Activated CD8-positive, alpha-beta memory T cell treated with anti-CD3 and anti-CD28 coated beads for 48 hours (primary cell): ENCODE results near the gene RAMACL.
"Not testable (repeated sequence)": the region's sequence is repeated elsewhere in the genome, so short reads cannot be mapped to it uniquely, and the experiment has no call there.

ENCODE experiments used
- DNase-seq, 3 experiments: peaks; one replicate each; pipeline ENCODE4 v3.0.0-alpha.2; 2020; ENCODE audit warnings: low read depth in 2 of 3, low spot score in 2 of 3

Gene RAMACL

DNA sequence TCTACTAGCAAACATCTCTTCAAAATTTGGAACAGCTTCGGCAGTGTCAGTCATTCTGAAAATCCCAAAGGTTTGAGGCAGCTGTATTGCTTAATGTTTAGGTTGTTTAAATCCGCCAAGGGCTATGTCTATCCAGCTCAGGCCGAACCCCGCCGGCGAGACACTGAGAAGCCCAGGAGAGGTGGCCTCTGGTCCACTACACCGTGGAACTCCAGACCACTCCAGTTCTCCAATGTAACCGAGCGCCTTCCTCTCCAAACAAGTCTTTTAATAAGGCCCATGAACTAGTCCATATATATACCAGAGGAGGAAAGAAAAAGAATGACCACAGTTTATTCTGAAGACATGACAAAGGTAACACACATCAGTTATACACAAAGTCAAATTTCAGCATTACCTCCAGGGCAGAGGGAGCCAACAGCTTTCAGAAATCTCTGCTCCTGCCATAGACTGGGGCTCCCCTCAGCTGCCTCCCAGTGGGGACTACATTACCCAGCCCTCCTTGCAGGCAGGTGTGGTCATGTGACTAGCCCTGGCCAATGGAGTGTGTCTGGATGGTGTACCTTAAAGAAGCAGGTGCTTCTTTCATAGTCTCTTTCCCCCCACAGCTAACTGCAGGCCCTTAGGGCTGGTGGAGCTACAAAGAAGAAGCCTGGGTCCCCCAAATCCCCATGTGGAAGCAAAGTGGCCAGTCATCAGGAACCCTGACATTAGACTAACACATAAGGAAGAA is at the start of gene RAMACL:
RAMACL (minus strand) TSS at position 255 of the 733 bp plus-strand sequence; CDS start at position 54, 201 bp downstream.
- DNase-seq: peak in 1 of 3 experiments; percentile 21

DNA sequence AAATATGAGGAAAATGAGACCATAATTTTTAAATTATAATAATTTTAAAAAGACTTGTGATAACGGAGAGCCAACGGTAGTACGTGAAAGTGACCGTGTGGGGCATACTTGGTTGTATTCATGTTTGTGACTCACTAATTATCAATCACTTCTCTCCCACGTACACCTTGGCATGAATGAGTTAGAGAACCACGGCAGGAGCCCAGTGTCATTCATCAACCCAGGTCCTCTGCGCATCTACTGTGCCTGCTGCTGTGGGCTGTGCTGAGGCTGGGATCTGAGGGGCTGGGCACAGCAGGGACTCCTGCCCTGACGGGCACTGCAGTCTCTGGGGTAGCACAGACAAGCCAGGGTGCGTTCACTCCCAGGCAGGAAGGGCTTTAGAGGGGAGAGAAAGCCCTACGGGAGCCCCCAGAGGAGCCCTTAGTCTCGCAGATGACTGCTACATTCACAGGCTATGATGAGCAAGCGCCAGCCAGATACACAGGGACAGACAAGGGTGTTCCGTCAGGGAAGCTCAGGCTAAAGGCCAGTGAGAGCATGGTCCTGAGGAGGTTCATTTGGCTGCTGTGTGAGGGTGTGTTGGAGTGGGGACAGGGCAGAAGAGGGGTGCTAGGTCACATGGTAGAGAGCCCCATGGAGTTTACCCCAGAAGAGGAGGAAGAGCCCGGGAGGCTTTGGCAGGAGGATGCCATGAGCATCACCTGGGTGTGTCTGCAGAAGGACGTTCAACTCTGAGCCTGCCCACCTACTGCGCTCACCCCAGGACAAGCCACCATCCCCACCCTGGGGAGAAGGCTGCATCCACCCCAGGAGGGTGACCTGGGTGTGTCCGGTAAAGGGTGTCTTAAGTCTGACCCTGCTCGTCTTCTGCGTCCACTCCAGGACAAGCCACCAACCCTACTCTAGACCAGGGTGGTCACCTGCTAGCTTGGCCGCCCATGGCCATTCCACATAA is 48.8 kb upstream of the RAMACL start:
- no peak for DNase-seq

DNA sequence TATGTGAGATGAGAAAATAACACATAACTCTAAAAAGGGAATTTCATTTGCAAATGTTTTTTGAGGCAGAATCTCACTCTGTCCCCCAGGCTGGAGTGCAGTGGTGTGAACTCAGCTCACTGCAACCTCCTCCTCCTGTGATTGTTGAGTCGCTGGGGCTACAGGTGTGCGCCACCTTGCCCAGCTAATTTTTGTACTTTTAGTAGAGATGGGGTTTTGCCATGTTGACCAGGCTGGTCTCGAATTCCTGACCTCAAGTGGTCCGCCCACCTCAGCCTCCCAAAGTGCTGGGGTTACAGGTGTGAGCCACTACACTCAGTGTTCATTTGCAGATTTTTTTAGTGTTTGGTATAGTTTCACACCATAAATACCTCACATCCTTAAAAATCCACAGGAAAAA is 48.1 kb upstream of the RAMACL start:
- not testable (repeated sequence) for DNase-seq

DNA sequence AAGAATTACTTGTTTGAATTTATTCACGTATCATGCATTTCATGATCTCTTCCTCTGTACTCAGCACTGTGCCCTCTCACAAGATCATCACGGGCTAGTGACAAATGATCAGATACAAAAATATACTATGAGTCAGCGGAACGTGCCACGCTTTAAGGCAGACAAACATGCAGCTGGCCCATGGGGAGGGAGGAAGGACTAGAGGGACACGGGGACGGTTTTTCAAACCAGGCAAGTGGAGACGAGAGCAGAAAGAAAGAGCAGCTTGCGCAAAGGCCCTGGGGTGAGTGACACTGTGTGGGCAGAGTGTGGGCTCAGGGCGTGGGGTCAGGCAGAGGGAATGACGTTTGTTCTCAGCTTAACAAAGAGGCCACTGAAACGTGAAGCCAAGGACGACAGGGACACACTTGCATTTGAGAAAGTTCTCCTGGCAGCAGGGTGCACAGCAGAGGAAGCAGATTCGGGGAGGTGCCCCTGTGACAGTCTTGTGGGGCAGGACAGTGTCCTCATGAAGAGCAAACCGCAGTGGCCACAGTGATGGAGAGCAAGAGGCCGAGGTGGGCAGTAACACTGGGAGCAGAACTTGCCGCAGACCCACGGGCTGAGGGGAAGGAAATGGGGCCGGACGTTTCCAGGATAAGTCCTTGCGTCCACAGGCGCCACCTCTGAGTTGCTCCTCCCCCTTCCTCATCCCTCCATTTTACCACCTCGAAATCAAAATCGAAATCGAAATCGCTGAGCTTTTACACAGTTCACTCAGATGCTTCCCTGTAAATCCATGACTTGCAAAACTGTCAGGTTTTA is 47.5 kb upstream of the RAMACL start:
- no peak for DNase-seq

DNA sequence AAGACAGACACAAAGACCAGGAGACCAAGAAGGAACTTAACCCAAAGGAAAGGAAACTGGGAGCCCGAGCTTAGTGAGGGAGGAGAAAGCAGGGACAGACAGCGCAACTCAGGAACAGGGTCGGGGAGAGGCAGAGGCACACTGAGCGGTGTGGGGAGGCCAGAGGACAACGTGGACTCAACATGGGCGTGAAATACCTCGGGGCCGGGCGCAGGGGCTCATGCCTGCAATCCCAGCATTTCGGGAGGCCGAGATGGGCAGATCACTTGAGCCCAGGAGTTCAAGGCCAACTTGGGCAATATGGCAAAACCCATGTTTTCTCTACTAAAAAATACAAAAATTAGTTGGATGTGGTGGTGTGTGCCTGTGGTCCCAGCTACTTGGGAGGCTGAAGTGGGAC is 46.3 kb upstream of the RAMACL start:
- DNase-seq: no peak

DNA sequence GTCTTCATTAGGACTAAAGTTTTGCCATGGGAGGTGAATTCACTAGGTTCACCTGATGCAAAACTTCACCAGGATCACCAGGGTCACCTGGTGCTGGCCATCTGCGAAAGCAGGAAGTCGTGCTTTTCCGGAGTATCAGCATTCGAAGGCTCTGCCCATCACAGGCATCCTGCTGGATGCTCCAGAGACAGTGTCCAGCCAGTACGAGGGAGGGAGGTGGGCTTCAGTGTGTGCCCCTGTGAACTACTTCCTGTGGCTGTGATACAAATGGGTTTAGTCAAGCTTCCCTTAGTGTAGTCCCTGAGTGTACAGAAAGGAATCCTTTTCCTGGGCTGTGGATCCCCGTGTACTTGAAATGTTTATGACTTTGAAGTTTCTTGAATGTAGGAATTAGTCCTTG is 44.0 kb upstream of the RAMACL start:
- no peak for DNase-seq

DNA sequence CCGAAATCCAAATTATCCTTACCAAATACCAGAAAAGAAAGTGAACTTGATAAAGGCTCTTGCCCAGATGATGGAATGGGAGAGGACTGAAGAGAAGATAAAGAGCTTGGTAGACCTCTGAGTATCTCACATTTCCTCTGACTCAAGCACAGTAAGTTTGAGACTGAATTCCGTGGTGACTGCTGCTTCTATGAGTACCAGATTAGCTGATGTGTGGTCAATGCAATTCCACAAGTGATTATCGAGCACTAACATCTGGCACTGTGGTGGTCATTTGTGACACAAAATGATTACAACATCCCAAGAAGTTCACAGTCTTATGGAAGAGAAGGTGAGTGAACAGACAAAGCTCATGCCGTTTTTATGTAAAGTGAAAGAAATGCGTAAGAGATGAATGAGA is 43.1 kb upstream of the RAMACL start:
- no peak for DNase-seq

DNA sequence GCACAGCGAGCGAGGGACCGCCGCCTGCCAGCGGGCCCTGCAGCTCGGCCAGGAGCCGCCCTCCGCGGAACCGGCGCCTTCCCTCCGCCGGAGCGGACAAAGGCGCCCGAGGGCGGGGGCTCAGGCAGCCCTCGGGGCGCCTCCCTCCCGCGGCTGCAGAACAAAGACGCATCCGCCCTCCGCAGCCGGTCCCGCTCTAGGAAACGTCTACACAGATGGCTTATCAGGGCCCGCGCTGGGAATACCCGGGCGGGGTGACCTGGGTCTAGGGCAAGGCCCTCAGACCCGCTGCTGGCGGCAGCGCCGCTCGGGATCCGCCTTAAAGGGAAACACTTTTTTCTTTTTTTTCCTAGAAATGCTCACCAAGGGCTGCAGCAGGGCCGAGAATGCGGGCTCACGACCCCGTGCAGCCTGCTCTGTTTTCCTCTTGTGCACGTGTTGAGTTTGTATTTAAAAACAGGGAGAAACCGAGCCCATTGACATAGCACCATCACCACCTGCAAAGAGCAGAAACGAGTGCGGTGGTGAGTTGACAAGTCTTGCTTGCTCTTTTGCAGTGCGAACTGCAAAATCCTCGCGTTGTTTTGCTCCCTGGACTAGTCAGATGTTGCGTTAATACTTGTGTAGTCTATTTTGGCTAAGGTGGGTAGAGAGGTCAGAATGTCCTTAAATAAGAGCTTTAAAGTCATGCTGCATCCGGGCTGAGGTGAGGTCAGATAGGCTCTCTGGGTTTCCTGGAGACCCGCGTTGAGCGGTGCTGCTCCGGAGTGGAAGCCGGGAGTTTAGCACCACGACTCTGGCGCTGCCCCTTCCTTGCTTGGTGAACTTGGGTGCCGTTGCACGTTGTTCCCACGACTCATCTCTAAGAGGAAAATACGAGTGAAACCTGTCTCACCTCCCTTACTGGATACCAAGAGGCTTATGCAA is 41.7 kb upstream of the RAMACL start:
- peak in 2 of 3 experiments; percentile 21 to 29 for DNase-seq

DNA sequence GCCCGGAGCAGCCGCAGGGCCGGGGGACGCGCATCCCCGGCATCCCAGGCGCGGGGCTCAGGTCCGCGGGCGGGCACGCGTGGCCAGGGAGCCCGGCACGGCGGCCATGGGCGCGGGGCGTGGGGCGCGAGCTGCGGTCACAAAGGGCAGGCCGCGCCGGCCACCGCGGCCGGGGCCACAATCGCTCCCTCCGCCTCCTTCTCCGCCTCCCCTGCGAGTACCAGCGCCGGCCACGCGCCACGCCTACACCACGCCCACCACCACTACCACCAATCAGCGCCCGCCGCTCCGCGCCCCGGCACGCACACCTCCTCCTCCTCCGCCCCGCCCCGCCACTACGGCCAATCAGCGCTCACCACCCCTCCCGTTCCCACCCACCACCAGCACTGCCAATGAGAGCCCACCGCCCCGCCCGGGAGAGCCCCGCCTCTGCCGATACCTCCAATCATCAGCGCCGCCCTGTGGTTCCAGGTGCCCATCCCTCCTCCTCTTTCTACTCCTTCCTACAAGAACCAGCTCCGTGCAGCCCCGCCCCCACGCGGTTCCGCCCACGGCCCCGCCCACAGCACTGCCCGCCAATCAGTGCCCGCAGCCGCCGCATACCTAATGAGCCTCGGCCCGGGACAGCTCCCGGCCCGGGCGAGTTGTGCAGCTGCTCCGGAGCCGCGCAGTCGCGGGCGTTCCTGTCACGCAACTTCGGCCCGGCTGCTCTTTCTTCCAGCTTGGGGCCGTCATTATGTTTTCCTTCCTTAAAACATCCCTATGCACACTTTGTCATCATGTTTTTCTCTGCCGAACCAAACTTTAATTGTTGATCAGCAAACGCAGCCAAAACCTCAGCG is 40.8 kb upstream of the RAMACL start, which contains the start of gene RPS6KA2:
RPS6KA2 (minus strand) TSS at position 219 of the 842 bp plus-strand sequence. CDS start 232 bp downstream, outside the sequence.
- DNase-seq: peak; percentile 98

DNA sequence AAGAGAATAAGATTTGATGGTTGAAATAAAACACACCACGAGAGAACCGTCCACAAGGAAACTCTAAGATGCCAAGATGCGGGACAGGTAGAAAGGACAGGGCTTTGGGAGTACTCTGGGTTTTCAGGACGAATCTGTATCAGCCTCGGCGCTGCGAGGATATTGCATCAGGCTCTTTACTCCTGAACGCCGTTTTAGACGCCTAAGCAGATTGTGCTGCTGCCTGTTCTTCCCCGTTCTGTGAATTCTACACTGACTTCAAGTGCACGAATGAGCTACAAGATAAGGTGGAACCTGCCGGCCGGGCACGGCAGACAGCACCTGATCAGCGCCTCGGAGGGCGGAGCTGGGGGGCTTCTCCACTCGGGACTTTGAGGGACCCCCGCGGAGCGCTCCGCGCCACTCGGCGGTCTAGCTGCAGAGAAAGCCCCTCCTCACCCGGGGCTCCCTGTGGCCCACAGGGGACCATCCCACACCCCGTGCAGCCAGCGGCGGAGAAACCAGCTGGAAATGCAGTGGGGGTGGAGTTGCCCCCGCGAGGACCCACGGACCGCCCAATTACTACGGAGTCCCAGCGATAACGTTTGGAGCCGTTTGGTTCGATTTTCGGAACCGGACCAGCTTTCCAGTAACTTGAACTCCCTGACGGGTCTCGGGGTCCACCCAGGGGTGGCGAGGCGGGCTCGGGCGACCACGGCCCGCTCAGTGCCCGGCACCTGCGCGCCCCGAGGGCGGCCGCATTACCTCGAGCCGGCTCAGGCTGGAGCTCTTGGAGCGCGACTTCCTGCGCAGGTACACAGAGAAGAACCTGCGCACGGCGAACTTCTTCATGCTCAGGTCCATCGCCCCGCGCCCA is 39.9 kb upstream of the RAMACL start:
- DNase-seq: peak in 1 of 3 experiments; percentile 11

DNA sequence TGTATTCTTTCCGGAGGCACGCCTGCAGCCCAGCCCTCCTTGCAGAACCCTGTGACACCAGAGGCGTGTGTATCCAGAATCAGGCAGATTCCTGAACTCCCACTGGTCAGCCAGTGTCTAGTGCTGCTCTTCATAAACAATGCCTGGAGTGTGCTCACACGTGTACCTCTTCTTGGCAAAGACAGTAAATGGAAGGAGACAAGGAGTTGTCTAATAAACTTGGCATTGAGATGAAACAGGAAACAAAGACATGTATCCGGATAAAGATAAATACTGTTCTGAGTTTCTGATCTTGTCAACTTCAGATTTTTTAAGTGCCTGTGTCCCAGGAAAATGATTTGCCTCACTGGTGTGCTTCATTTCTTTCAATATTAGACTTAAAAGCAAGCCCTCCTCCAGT is 38.9 kb upstream of the RAMACL start:
- no peak for DNase-seq

DNA sequence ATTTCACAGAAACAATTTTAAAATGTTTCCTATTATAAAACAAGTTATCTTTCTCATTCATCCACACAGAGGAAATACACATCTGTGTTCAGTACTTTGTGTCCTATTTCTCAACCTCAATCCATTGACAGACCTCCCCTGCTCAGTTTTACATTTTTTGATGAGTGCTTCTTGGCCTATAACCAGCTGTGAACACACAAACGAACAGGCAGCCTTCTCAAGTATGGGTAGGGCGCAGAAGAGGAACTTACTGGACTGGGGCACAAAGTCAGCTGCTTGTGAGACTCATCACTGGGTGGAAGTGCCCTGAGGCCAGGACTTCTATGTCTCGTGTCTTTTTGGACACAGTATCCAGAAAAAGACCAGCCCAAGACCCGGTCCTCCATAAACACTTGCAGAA is 37.8 kb upstream of the RAMACL start:
- no peak for DNase-seq

DNA sequence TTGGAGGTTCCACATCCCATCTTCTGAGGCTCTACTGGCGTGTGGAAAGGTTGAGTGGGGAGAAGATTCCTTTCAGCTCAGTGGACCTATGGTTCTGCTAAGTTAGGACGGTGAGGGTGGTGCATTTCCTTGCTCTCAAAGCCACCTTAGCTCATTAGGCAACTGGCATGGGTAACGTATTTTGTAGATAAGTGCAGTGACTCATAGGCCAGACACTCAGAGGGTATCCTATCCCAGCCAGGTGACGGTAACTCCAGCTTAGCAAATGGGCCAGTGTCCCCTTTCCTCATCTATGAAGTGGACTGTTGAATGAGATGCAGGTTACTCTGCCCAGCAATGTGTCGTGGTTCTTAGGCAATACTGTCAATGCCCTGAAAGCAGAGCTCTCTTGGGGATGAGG is 36.8 kb upstream of the RAMACL start:
- no peak for DNase-seq

DNA sequence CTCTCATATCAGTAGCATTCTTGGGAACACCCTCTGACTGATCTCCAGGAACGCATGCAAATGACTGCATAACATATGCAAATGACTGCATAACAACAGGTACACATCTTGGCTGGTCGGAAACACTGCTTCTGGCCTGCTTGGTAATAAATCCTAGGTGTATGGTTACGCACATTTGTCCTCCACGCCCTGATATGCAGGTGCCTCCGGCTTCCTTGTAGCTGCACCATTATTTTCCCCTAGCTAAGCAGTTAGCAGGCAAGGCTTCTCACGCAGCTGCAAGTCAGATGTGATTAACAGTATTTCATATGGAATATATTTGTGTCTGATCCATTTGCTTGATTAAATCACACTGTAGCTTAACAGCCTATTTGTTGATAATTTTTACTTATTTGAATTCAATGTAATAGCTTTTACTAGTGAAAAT is 34.6 kb upstream of the RAMACL start:
- no peak for DNase-seq

DNA sequence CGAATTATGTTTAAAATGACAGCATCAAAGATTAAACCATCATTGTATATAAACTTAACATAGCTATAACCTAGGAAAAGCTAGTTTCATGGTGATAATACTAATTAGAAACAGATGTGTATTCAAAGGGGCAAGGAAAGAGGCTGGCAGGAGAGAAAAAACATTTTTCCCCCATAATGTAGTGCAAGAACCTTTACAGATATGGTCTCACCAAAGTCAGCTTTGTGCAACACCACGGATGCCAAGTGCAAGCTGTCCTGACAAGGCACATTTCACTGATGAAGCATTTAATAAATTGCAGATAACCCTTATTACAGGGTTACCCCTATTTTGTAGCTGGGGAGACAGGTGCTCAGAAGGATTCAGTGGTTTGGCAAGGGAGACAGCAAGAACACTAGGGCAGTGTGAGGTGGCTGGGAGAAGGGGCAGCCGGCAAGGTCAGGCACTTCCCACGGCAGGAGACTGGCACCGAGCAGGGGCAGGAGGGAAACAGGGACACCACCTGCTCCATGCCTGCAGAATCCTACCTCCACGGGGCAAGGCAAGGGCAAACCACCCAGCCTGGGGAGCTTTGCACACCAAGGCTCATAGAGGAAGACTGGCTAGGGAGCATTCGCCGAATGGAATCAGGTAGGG is 34.1 kb upstream of the RAMACL start:
- DNase-seq: no peak

DNA sequence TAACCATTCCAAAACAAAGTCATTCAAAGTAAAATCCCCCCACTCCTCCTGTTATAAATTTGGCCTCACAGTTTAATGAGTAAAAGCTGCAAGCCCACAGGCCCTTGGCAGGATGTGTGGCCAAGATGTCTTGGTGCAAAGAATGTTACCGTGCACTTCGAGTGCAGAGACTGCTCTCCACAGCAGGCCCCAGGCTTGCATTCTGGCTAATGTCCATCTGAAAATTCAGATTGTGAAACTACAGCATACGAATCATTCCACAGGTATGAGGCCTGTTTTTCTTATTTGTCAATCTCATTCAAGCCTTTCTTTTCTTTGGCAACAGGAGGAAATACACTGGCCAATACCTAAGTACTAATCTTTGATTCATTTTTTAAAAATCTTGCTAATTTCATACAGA is 33.4 kb upstream of the RAMACL start:
- no peak for DNase-seq

DNA sequence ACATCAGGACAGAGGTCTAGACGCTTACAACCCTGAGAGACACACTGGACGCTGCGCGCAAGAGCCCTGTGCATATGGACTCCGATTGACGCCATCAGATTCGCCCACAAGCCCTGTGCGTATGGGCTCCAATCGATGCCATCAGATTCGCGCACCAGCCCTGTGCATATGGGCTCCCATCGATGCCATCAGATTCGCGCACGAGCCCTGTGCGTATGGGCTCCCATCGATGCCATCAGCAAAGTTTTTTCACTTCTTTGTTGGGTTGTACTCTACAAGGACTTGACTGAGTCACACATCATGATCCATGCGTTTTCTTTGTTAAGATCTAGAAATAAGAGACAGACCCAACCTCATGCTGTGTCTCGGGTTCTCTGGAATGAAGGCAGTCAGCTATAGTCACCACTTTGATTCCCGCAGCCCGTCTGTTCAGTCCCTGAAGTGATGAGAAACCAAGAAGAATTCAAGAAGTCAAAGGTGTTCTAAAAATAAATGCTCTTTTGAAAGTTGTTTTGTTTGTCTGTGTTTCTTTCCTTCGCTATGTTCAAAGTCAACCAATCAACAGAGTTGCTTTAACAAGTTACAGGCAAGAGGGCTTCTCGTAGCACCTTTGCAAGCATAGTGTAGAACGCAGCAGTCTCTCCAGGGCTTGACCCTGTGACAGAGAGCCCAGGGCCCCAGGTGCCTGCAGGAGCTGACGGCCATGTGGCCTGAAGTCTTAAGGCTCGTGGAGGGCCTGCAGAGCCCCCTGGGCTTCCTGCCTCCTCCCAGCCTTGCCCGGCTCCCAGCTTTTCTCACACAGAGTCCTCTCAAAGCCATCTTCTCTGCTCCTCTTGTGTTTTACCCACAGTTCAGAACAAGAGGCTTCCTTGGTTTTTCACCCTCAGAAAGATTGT is 32.6 kb upstream of the RAMACL start:
- no peak for DNase-seq
